ENCODE measurements around the gene RNF166.
A peak's percentile ranks its signal among the peaks of the same experiment; 100 is the strongest.

The RNF166 gene

GRCh38 chr16:88692861-88693260 lies 13.3 kb downstream of the RNF166 start:
- DNase-seq (ENCODE audit: low read depth in 2 of 2): no peak

GRCh38 chr16:88691924-88692560 lies 14.2 kb downstream of the RNF166 start:
- no peak for DNase-seq (ENCODE audit: low read depth in 2 of 2)

DNA sequence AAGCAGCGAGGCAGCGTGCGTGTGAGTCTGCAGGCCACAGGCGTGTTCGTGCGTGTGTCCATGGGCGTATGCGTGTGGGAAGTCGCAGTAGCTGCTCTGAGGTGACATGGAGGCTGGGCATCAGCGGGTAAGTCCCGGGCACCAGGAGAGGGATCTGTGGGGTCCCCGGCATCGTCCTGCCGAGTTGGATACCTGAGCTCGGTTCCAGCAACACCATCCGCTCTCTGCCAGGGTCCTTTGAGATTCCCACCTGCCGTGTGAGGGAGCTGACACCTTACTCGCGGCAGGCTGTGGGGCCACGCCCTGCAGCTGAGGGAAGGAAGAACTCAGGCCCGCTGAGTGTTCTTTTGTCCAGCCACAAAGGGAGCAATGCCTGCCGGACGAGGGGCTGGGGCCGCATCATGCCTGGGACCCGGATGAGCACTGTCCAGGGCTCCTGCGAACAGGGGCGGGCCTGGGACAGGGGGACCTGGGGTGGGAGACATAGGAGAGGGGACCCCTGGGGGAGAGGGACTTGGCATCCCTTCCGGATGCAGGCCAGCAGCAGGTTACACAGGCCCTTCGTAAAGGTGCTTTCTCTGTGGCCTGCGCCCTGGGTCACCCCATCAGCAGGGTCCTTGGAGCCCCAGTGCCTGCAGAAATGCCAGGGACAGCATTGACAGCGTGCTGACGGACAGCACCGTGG lies 14.9 kb downstream of the RNF166 start:
- DNase-seq (ENCODE audit: low read depth in 2 of 2): no peak

- DNase-seq (ENCODE audit: low read depth in 2 of 2): no peak
Observed at GRCh38 chr16:88690341-88691128, 15.7 kb downstream of the RNF166 start.

DNA sequence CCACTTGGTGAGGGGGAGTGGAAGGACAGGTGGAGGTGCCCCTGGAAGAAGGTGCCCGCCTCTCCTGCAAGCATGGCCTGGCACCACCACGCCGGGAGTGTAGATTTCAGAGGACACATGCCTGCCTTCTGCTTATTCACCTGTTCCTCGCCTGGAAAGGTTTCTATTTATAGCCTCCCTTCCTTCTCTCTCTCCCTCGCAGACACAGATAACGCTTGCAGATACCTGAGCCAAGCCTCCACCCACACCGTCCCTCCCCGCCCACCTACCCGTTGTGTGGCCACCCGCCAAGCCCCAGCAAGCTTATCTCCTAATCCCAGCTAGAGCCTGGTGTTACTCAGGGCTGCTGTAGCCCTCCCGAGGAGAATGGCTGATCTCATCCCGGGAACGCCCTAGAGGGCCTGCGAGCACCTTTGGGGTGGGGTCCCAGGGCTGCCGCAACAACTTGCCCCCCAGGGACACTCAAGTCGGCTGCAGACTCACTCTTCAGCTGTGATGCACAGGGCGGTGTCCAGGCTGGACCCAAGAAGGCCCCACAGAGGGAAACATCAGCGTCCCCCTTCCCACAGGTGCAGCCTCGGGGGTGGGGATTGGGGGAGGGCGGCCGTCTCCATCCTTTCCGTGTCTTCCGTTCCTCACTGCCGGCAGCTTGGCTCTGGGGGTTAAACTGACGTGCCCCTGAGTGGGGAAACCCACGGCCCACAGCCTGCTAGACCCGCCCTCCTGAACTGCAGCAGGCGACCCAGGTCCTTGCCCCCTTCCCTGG lies 18.0 kb downstream of the RNF166 start:
- no peak for DNase-seq (ENCODE audit: low read depth in 2 of 2)

GRCh38 chr16:88687676-88688012 lies 18.6 kb downstream of the RNF166 start:
- DNase-seq (ENCODE audit: low read depth in 2 of 2): no peak

- no peak for DNase-seq (ENCODE audit: low read depth in 2 of 2)
Observed at GRCh38 chr16:88687254-88687576, 19.0 kb downstream of the RNF166 start.

GRCh38 chr16:88686439-88687253 lies 19.6 kb downstream of the RNF166 start, which contains the start of gene SNAI3:
TSS of gene SNAI3 (minus strand) at chr16:88686507. CDS start at chr16:88686406, 101 bp downstream.
- peak; percentile 77 to 82 for DNase-seq (ENCODE audit: low read depth in 2 of 2)

GRCh38 chr16:88686062-88686438 lies 20.2 kb downstream of the RNF166 start:
- no peak for DNase-seq (ENCODE audit: low read depth in 2 of 2)

DNA sequence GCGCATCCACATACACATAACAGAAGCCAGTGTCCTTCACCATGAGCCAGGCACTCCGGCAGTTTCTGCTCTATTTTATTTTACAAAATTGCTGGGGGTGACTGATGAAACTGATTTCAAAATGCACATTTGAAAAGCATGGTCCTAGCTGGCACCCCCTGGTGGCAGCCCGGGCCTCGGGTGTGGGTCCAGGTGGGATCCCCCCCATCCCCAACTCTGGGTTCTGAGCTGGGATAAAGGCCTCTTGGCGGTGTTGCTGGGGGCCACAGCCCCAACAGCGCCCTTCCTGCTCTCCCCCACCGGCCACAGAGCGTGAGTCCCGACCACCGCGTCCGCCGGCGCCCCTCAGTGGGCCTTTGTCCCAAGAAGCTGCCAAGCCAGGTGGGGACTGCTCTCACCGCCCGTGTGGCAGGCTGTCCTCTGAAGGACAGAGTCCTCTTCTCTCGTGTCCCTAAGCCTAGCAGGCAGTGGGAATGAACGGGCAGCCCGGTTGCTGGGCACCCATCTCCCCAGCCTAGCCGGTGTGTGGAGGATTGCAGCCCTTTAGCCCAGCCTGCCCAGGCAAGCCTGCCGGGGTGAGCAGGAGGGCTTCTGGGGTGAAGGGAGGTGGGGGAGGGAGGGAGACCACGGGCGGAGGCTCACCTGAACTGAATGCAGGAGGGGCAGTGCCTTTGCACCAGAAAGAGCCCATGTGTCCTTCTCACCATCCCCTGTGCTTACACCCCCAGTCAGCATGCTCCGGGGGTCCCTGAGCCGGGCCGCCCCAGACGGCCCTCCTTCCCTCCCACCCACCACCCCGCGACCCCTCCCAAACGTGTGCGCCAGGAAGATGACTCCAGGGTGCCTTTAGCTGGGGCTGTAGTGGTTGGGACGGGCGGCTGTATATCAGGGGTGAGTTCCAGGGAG lies 20.8 kb downstream of the RNF166 start:
- DNase-seq (ENCODE audit: low read depth in 2 of 2): peak in 1 of 2 donors; percentile 62

DNA sequence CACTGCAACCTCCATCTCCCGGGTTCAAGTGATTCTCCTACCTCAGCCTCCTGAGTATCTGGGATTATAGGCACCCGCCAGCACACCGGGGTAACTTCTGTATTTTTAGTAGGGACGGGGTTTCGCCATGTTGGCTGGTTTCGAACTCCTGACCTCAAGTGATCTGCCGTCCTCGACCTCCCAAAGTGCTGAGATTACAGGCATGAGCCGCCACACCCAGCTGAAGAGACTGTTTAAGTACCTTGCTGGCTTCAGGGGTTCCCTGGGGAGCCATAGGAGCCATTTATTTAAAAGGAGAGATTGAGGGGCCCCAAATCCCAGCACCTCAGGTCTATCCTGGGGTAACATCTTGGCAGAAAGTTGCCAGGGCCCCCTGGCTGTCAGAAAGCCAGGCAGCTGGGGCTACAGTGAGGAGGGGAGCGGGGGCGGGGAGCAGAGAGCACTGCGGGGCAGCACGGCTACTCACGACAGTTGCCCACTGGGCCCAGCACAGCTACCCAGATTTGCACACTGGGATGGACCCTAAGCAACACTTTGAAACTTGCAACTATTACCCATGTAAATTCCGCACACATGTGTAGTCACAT lies 21.5 kb downstream of the RNF166 start:
- no peak for DNase-seq (ENCODE audit: low read depth in 2 of 2)

DNA sequence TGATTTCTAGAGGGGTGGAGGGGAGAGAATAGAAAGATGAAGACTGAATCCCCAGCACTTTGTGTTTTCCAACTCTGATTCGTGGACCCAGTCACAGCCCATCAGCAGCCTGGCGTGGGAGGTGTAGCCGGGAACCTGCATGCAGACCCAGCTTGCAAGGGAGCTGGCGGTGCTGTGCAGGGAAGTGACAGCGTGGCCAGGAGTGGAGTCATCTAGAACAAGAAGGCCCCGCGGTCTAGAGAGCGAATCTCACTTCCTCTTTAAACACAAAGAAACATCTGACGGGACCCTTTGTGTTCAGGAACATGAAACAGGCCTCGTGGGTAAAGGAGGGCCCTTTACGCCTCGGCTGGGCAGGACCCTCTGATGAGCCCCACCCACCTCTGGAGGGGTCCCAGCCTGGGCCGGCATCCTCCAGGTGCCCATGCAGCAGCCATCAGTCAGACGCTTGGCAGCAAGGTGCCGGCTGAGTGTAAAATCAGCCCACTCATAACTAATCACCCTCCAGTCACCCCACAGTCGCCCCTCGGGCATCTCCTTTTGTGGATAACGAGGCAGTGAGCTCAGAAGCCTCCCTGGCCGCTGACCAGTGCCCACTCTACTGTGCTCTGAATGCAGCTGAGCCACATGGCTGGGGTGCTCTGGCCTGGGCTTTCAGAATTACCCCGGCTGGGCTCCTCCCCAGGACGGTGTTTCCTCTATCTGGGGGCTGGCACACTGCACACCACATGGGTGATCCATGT lies 24.3 kb downstream of the RNF166 start:
- peak in 1 of 2 donors; percentile 76 for DNase-seq (ENCODE audit: low read depth in 2 of 2)

GRCh38 chr16:88681084-88681680 lies 25.0 kb downstream of the RNF166 start:
- no peak for DNase-seq (ENCODE audit: low read depth in 2 of 2)

DNA sequence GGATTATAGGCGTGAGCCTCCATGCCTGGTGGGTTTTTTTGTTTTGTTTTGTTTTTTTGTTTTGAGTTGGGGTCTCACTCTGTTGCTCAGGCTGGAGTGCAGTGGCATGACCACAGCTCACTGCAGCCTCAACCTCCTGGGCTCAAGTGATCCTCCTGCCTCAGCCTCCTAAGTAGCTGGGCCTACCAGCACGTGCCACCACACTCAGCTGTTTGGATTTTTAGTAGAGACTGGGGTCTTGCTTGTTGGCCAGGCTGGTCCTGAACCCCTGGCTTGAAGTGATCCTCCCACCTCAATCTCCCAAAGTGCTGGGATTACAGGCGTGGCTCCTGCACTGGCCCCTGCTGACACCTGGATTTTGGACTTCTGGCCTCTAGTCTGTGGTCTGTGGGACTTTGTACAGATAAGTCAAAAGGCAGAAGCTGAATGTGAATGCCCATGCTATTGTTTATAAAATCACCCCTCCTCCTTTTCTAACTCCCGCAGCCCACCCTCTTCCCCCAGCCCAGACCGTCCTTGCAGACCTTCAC lies 25.6 kb downstream of the RNF166 start:
- DNase-seq (ENCODE audit: low read depth in 2 of 2): no peak

DNA sequence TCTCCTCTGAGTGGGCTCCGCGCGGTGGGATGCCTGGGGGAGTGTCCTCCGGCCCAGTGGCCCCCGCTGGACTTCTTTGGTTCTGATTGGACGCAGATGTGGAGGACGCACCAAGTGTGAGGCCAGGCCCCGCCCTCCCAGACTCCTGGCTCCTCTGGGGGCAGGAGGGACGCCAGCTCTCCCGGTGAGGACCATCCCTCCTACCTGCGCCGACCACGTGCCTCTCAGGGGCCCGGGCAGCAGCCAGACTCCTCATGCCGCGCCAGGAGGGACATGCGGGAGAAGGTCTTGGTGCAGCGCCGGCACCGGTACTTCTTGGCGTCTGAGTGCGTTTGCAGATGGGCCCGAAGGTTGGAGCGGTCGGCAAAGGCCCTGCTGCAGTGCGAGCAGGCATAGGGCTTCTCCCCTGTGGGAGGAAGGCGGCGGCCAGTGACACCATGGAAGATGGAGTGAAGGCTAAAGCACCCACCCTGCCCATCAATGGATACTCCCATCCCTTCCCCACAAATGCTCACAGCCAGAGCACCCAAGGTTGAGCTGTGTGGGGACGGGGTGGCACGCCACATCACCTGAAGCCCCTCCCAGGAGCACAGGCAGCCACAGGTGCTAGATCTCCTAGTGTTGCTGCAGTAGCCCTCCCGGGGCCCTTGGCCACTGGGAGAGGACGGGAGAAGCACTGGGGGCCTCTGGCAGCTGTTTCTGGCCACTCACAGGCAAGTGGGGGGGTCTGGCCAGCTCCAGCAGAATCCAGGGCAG lies 27.8 kb downstream of the RNF166 start:
- DNase-seq (ENCODE audit: low read depth in 2 of 2): no peak

DNA sequence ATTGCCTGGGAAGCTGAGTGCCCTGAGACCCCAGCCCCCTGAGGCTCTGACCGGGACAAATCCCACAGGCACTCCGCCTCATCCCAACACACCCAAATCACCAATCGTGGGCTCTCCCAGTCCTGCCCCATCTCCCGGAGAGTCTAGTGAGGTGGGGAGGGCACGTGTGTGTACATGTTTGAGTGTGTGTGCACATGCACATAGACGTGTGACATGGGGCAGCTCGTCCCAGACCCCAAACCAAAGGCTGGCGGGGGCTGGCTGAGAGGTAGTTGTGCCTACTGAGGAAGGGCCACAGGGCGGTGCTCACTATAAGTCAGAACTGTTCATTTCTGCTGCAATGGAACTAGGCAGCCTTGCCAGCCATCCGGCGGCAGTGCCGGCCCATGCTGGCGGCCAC lies 28.5 kb downstream of the RNF166 start:
- no peak for DNase-seq (ENCODE audit: low read depth in 2 of 2)

- DNase-seq (ENCODE audit: low read depth in 2 of 2): no peak
Observed at GRCh38 chr16:88676502-88677242, 29.5 kb downstream of the RNF166 start.

Data from stimulated activated CD8-positive, alpha-beta memory T cell treated with anti-CD3 and anti-CD28 coated beads, Interleukin-15, amount 100 ng/mL, for 48 hours (primary cell).